Measurements from ENCODE around the gene KRTAP19-2. TPM values are rescaled to one million over a fixed set of nuclear protein-coding genes. Genes with fewer than 3 reads are reported as not detected.

The KRTAP19-2 gene
- total and polyA plus RNA-seq, 2 donors (not counting 3 experiments of a cell fraction or from before 2014, with no cell fraction given), result not detected

GRCh38 chr21:30463713-30464112, 23.5 kb downstream of the KRTAP19-2 start:
- Histone ChIP-seq H3K9me1 (replicated peaks; ENCODE audit: control insufficient read depth, extremely low read depth, insufficient read depth, low read length) (no peaks in the 10 kb centered on the region), H3K9ac (replicated peaks; ENCODE audit: extremely low read depth, insufficient read depth, low read length) (no peak overlapping the region), H3K36me3 (ENCODE audit: control insufficient read depth in 2 of 2, extremely low read depth in 1 of 2, insufficient read depth in 2 of 2, low read length in 2 of 2) (no peaks in the 10 kb centered on the region), H3K27ac (ENCODE audit: insufficient read depth, low read depth, low read length) (no peak overlapping the region), H2AFZ (ENCODE audit: low read depth, low read length) (no peak overlapping the region), H4K20me1 (replicated peaks; ENCODE audit: control insufficient read depth, extremely low read depth, insufficient read depth, low read length) (no peaks in the 10 kb centered on the region), H3K79me2 (ENCODE audit: control insufficient read depth, insufficient read depth, low read length) (no peaks in the 10 kb centered on the region), H3K4me2 (ENCODE audit: insufficient read depth, low read length) (no peak overlapping the region), H3K4me3 (replicated peaks in 1 of 3; ENCODE audit: insufficient read depth in 1 of 3, low read depth in 1 of 3, low read length in 3 of 3) (no peak overlapping the region), H3K9me3 (replicated peaks; ENCODE audit: control insufficient read depth, insufficient read depth, low read length) (peaks cover 2% of the 10 kb centered on the region), H3K27me3 (ENCODE audit: control insufficient read depth in 2 of 2, insufficient read depth in 2 of 2, low read length in 2 of 2) (no peaks in the 10 kb centered on the region), H3K4me1 (ENCODE audit: control insufficient read depth, extremely low read depth, insufficient read depth, low read length) (no peaks in the 10 kb centered on the region)
- TF ChIP-seq MAX (IDR thresholded peaks at IDR 0.05; ENCODE audit: insufficient read depth, insufficient read length), result no peak
- TF ChIP-seq CTCF (IDR thresholded peaks at IDR 0.05; ENCODE audit: extremely low read depth in 1 of 2, insufficient read depth in 1 of 2, low read depth in 1 of 2, low read length in 2 of 2), result peak in 1 of 2 donors; percentile 7
- no peak for TF ChIP-seq POLR2AphosphoS5 (IDR thresholded peaks at IDR 0.05; ENCODE audit: insufficient read depth, low read depth, low read length)
- CTCF ChIA-PET, result no interaction called here
- intact Hi-C loops (cut with micrococcal nuclease) (no loop called here), dilution Hi-C loops (cut with MboI; ENCODE audit: extremely low pct_ligation_motif_present, low sequenced_read_pairs) (no loop called here)
- POLR2A ChIA-PET, result no interaction called here
- no TSS peak for BruUV-seq (replicated peaks)
- no peak for DNase-seq (ENCODE audit: low read depth, low spot score)
- no peak for FAIRE-seq

GRCh38 chr21:30448514-30448913, 38.7 kb downstream of the KRTAP19-2 start:
- Histone ChIP-seq H3K9ac (replicated peaks; ENCODE audit: extremely low read depth, insufficient read depth, low read length) (no peak overlapping the region), H3K4me1 (ENCODE audit: control insufficient read depth, extremely low read depth, insufficient read depth, low read length) (no peaks in the 10 kb centered on the region), H3K27ac (ENCODE audit: insufficient read depth, low read depth, low read length) (no peak overlapping the region), H3K27me3 (ENCODE audit: control insufficient read depth in 2 of 2, insufficient read depth in 2 of 2, low read length in 2 of 2) (no peaks in the 10 kb centered on the region), H3K36me3 (ENCODE audit: control insufficient read depth in 2 of 2, extremely low read depth in 1 of 2, insufficient read depth in 2 of 2, low read length in 2 of 2) (no peaks in the 10 kb centered on the region), H3K4me3 (replicated peaks in 1 of 3; ENCODE audit: insufficient read depth in 1 of 3, low read depth in 1 of 3, low read length in 3 of 3) (no peak overlapping the region), H3K9me1 (replicated peaks; ENCODE audit: control insufficient read depth, extremely low read depth, insufficient read depth, low read length) (no peaks in the 10 kb centered on the region), H3K4me2 (ENCODE audit: insufficient read depth, low read length) (no peak overlapping the region), H3K9me3 (replicated peaks; ENCODE audit: control insufficient read depth, insufficient read depth, low read length) (peaks cover 3% of the 10 kb centered on the region), H3K79me2 (ENCODE audit: control insufficient read depth, insufficient read depth, low read length) (no peaks in the 10 kb centered on the region), H4K20me1 (replicated peaks; ENCODE audit: control insufficient read depth, extremely low read depth, insufficient read depth, low read length) (no peaks in the 10 kb centered on the region), H2AFZ (ENCODE audit: low read depth, low read length) (no peak overlapping the region)
- BruUV-seq (replicated peaks), result no TSS peak
- TF ChIP-seq POLR2A (IDR thresholded peaks at IDR 0.05; ENCODE audit: low read depth, low read length) (no peak), POLR2AphosphoS5 (IDR thresholded peaks at IDR 0.05; ENCODE audit: insufficient read depth, low read depth, low read length) (no peak), MAX (IDR thresholded peaks at IDR 0.05; ENCODE audit: insufficient read depth, insufficient read length) (no peak), MYC (IDR thresholded peaks at IDR 0.05; ENCODE audit: low read depth, low read length) (no peak), EZH2 (IDR thresholded peaks at IDR 0.05; ENCODE audit: borderline replicate concordance, low read depth, low read length, severe bottlenecking) (no peak), JUN (IDR thresholded peaks at IDR 0.05; ENCODE audit: borderline replicate concordance, insufficient read depth, insufficient read length, low read depth) (no peak), CTCF (IDR thresholded peaks at IDR 0.05; ENCODE audit: extremely low read depth in 1 of 2, insufficient read depth in 1 of 2, low read depth in 1 of 2, low read length in 2 of 2) (no peak), FOS (IDR thresholded peaks at IDR 0.05; ENCODE audit: borderline replicate concordance, insufficient read depth, low read length) (no peak), GATA2 (IDR thresholded peaks at IDR 0.05; ENCODE audit: insufficient read depth, insufficient read length, low read depth, low read length) (no peak)
- dilution Hi-C loops (cut with MboI; ENCODE audit: extremely low pct_ligation_motif_present, low sequenced_read_pairs) (no loop called here), intact Hi-C loops (cut with micrococcal nuclease) (no loop called here)
- ChIA-PET POLR2A (no interaction called here), CTCF (no interaction called here)
- no peak for DNase-seq (ENCODE audit: low read depth, low spot score)
- no peak for FAIRE-seq
